Measurements from ENCODE around the gene RNU1-4. TPM values are rescaled to one million over a fixed set of nuclear protein-coding genes. Genes with fewer than 3 reads are reported as not detected.
"Not testable (repeated sequence)": the region's sequence is repeated elsewhere in the genome, so short reads cannot be mapped to it uniquely, and the experiment has no call there.

RNU1-4 gene
- total RNA-seq, 1 donor from 2014 or later = 1,356 TPM

DNA sequence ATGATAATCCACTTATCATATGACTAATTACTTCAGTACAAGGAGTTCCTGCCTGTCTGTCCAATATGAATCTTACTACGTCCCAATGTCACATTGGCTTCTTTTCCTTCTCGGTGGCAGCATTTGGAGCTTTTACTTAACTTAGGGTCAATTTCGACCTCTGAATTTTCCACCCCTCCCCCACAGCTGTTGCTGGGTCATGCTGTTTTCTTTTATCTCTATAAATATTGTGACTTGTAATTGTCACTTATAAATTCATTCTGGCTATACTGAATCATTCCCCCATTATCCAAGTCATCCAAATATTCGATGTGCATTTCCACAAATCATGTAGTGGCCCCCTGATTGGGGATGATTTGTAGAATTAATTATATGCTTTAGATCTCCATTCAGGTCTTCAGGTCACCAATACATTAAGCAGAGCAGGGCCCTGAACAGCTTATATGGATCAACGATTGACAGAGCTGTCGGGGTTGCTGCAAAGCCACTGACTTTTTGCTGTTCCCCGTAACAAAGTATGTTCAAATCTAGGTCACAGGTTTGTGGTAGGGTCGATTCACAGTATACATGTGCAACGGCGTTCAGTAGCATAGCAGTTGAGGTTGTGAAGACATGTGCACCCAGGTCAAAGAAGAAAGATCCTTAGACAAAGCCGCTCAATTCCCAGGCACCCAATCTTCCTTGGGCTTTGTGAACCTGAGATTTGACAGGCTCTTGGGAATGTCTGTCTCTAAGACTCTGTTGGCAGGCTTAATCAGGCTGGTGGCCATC, 18.3 kb upstream of the RNU1-4 start:
- no peak overlapping the region for H3K4me3 Mint-ChIP-seq (ENCODE audit: unreplicated experiment)
- no peaks in the 10 kb centered on the region for H3K36me3 Mint-ChIP-seq (ENCODE audit: low read depth, unreplicated experiment)
- peaks cover 52% of the 10 kb centered on the region for H3K27me3 Mint-ChIP-seq (ENCODE audit: low read depth, unreplicated experiment)
- Histone ChIP-seq H3K4me3 (ENCODE audit: insufficient read depth, low read depth, low read length) (no peak overlapping the region), H3K9ac (ENCODE audit: low read length) (no peak overlapping the region), H3K36me3 (ENCODE audit: insufficient read depth, low read length) (no peaks in the 10 kb centered on the region), H3K4me1 (ENCODE audit: insufficient read depth, low read length) (peaks cover 3% of the 10 kb centered on the region), H4K20me1 (ENCODE audit: insufficient read depth, low read length) (no peaks in the 10 kb centered on the region), H3K4me2 (ENCODE audit: low read length) (no peak overlapping the region), H3K27me3 (ENCODE audit: insufficient read depth, low read length) (peaks cover 22% of the 10 kb centered on the region), H2AFZ (ENCODE audit: low read depth, low read length) (no peak overlapping the region), H3K27ac (ENCODE audit: low read depth, low read length) (no peak overlapping the region), H3K79me2 (ENCODE audit: insufficient read depth, low read length) (no peaks in the 10 kb centered on the region), H3K9me3 (ENCODE audit: insufficient read depth, low read depth, low read length) (no peaks in the 10 kb centered on the region)
- no peak for FAIRE-seq
- no peaks in the 10 kb centered on the region for H3K9me3 Mint-ChIP-seq (ENCODE audit: unreplicated experiment)
- H3K4me1 Mint-ChIP-seq (ENCODE audit: low read depth, unreplicated experiment) = peaks cover 7% of the 10 kb centered on the region
- no peak overlapping the region for H3K27ac Mint-ChIP-seq (ENCODE audit: unreplicated experiment)
- no peak for DNase-seq (ENCODE audit: low read depth)
- TF ChIP-seq, protein P1, sequence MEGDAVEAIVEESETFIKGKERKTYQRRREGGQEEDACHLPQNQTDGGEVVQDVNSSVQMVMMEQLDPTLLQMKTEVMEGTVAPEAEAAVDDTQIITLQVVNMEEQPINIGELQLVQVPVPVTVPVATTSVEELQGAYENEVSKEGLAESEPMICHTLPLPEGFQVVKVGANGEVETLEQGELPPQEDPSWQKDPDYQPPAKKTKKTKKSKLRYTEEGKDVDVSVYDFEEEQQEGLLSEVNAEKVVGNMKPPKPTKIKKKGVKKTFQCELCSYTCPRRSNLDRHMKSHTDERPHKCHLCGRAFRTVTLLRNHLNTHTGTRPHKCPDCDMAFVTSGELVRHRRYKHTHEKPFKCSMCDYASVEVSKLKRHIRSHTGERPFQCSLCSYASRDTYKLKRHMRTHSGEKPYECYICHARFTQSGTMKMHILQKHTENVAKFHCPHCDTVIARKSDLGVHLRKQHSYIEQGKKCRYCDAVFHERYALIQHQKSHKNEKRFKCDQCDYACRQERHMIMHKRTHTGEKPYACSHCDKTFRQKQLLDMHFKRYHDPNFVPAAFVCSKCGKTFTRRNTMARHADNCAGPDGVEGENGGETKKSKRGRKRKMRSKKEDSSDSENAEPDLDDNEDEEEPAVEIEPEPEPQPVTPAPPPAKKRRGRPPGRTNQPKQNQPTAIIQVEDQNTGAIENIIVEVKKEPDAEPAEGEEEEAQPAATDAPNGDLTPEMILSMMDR (IDR thresholded peaks at IDR 0.05; ENCODE audit: insufficient read depth, low read depth, low read length) = no peak
- TF ChIP-seq EZH2 (IDR thresholded peaks at IDR 0.05; ENCODE audit: insufficient read depth, low read length) = no peak

DNA sequence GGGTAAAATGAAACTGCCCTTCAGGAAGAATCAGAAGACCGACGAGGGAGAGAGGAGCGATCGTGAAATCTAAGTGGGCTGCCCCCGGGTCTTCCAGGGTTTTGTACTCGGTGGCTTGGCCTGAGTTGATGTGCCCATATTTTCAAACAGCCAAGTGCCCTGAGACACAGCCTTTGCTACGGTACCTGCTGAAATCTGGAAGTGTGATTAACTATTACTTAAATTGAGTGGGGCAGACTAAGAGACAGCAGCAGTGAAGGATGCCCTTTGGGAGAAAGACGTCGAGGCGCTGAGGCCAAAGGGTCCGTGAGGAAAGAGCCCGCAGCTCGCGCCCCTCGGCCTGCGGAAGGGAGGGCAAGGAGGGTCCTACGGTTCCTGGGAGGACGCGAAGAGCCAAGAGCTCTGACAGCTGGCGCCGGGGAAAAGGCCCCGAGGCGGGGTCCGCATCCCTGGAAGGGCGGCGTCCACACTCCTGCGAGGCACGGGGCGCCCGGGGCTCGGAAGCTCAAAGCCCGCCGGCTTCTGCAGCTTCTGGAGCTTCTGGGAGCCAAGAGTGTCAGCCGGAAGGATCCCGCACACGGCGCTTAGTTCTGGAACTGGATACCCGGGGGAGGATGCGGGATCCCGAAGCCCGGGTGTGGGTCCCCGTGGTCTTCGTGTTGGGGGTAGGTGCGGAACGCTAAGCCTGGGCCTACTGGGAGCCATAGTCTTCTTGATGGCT, 15.4 kb upstream of the RNU1-4 start:
- Histone ChIP-seq H3K79me2 (ENCODE audit: insufficient read depth, low read length) (no peaks in the 10 kb centered on the region), H3K27ac (ENCODE audit: low read depth, low read length) (no peak overlapping the region), H3K4me1 (ENCODE audit: insufficient read depth, low read length) (no peaks in the 10 kb centered on the region), H3K9me3 (ENCODE audit: insufficient read depth, low read depth, low read length) (no peaks in the 10 kb centered on the region), H3K27me3 (ENCODE audit: insufficient read depth, low read length) (peaks cover 29% of the 10 kb centered on the region), H3K36me3 (ENCODE audit: insufficient read depth, low read length) (no peaks in the 10 kb centered on the region), H3K4me2 (ENCODE audit: low read length) (no peak overlapping the region), H2AFZ (ENCODE audit: low read depth, low read length) (no peak overlapping the region), H3K4me3 (ENCODE audit: insufficient read depth, low read depth, low read length) (no peak overlapping the region), H4K20me1 (ENCODE audit: insufficient read depth, low read length) (no peaks in the 10 kb centered on the region), H3K9ac (ENCODE audit: low read length) (no peak overlapping the region)
- DNase-seq (ENCODE audit: low read depth) (no peak), FAIRE-seq (no peak)
- H3K27me3 Mint-ChIP-seq (ENCODE audit: low read depth, unreplicated experiment) = peaks cover 36% of the 10 kb centered on the region
- no peak overlapping the region for H3K27ac Mint-ChIP-seq (ENCODE audit: unreplicated experiment)
- no peaks in the 10 kb centered on the region for H3K36me3 Mint-ChIP-seq (ENCODE audit: low read depth, unreplicated experiment)
- no peaks in the 10 kb centered on the region for H3K4me1 Mint-ChIP-seq (ENCODE audit: low read depth, unreplicated experiment)
- no peak overlapping the region for H3K4me3 Mint-ChIP-seq (ENCODE audit: unreplicated experiment)
- H3K9me3 Mint-ChIP-seq (ENCODE audit: unreplicated experiment) = no peaks in the 10 kb centered on the region
- no peak for TF ChIP-seq EZH2 (IDR thresholded peaks at IDR 0.05; ENCODE audit: insufficient read depth, low read length)
- TF ChIP-seq, protein P1 (IDR thresholded peaks at IDR 0.05; ENCODE audit: insufficient read depth, low read depth, low read length) = no peak

DNA sequence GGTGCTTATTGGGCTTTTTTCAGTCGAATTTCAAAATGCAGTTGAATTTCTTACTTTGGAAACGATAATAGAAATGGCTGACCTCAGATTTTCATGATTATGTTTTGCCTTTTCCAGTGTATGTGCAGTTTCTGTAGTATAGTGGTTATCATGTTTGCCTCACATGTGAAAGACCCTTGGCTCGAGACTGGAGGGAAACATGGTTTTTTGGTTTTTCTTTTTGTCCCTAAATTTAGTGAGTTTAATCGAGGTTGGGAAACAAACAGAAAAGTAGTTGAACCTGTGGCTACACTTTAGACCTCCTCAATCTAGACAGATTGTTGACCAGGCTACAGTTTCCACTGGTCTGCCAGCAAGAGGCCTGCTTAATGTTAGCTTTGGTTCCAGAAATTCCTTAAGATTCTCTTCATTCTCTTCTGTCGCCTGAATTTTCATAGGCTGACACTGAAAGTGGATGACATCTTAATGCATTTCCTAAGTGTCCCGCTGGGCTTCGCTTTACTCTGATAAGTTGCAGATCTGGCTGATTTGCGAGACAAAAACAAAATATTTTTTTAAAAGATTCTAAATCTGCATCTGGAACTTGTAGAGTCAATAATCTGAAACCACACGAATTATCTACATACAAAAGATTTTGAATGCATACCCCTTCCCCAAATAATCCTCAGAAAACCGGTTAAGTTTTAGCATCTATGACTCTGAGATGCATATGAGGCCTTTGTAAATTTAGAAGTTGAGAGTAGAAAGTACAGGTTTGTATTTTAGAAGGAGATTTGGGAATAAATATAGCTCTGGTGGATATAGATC, 14.7 kb upstream of the RNU1-4 start:
- H3K27ac ChIP-seq (ENCODE audit: low read depth, low read length); H3K4me1 ChIP-seq (ENCODE audit: insufficient read depth, low read length); H3K27ac Mint-ChIP-seq (ENCODE audit: unreplicated experiment); FAIRE-seq; H3K9ac ChIP-seq (ENCODE audit: low read length); H3K4me3 ChIP-seq (ENCODE audit: insufficient read depth, low read depth, low read length); H3K4me1 Mint-ChIP-seq (ENCODE audit: low read depth, unreplicated experiment); H3K36me3 ChIP-seq (ENCODE audit: insufficient read depth, low read length); H3K79me2 ChIP-seq (ENCODE audit: insufficient read depth, low read length); H2AFZ ChIP-seq (ENCODE audit: low read depth, low read length); DNase-seq (ENCODE audit: low read depth); H3K4me2 ChIP-seq (ENCODE audit: low read length); H3K4me3 Mint-ChIP-seq (ENCODE audit: unreplicated experiment); H4K20me1 ChIP-seq (ENCODE audit: insufficient read depth, low read length); H3K36me3 Mint-ChIP-seq (ENCODE audit: low read depth, unreplicated experiment); H3K9me3 Mint-ChIP-seq (ENCODE audit: unreplicated experiment); H3K9me3 ChIP-seq (ENCODE audit: insufficient read depth, low read depth, low read length): not testable (repeated sequence)
- peaks cover 29% of the 10 kb centered on the region for H3K27me3 ChIP-seq (ENCODE audit: insufficient read depth, low read length)
- peaks cover 28% of the 10 kb centered on the region for H3K27me3 Mint-ChIP-seq (ENCODE audit: low read depth, unreplicated experiment)

All from astrocyte (in vitro differentiated cells and primary cell).